ENCODE measurements around the gene KIF20A. TPM values are rescaled to one million over a fixed set of nuclear protein-coding genes. Genes with fewer than 3 reads are reported as not detected.

The KIF20A gene
- polyA plus RNA-seq, 3 donors, result 33.1 to 53.9 (median 49.9) TPM

DNA sequence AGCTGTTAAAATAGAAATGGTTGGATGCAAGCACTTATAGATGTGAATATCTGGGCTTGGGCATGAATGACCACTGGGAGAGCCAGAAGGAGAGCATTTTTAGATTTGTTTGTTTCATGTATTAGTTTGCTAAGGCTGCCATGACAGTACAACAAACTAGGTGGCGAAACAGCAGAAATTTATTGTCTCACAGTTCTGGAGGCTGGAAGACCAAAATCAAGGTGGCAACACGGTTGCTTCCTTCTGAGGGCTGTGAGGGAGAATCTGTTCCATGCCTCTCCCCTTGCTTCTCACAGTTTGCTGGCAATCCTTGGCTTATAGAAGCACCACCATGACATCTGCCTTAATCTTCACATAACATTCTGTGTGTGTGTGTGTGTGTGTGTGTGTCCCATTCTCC lies 54.4 kb downstream of the KIF20A start:
- DNase-seq (ENCODE audit: extremely low read depth in 1 of 11, low read depth in 9 of 11, low spot score in 4 of 11), result no peak

GRCh38 chr5:138234651-138235050 lies 55.7 kb downstream of the KIF20A start:
- no peak for DNase-seq (ENCODE audit: extremely low read depth in 1 of 11, low read depth in 9 of 11, low spot score in 4 of 11)

Other genes starting within 250 kb of the KIF20A start
- gene FAM13B, start 146.0 kb upstream of the KIF20A start, polyA plus RNA-seq (ENCODE audit: insufficient read length in 3 of 3), result 10 to 100 TPM; 48.3 to 55.1 (median 54.0) TPM
- gene WNT8A, start 95.1 kb upstream of the KIF20A start, polyA plus RNA-seq (ENCODE audit: insufficient read length in 3 of 3), result under 1 TPM in 2 of 3 donors, not detected in 1; 0.19 to 0.26 TPM
- 10 to 100 TPM; 17.6 to 26.4 (median 26.3) TPM for gene NME5, start 39.7 kb upstream of the KIF20A start, polyA plus RNA-seq (ENCODE audit: insufficient read length in 3 of 3)
- 100 to 1,000 TPM; 116 to 184 (median 141) TPM for gene BRD8, start 482 bp upstream of the KIF20A start, polyA plus RNA-seq (ENCODE audit: insufficient read length in 3 of 3)
- 10 to 100 TPM; 54.6 to 66.7 (median 62.9) TPM for gene CDC23, start 34.2 kb downstream of the KIF20A start, polyA plus RNA-seq (ENCODE audit: insufficient read length in 3 of 3)
- gene GFRA3, start 95.5 kb downstream of the KIF20A start, polyA plus RNA-seq (ENCODE audit: insufficient read length in 3 of 3), result 1 to 10 TPM; 3.0 to 4.4 (median 3.4) TPM
- gene CDC25C, start 152.7 kb downstream of the KIF20A start, polyA plus RNA-seq (ENCODE audit: insufficient read length in 3 of 3), result 1 to 10 TPM; 8.4 to 8.9 (median 8.8) TPM
- gene FAM53C, start 159.2 kb downstream of the KIF20A start, polyA plus RNA-seq (ENCODE audit: insufficient read length in 3 of 3), result 10 to 100 TPM; 32.3 to 36.4 (median 32.8) TPM
- gene KDM3B, start 173.6 kb downstream of the KIF20A start, polyA plus RNA-seq (ENCODE audit: insufficient read length in 3 of 3), result 100 to 1,000 TPM in 1 of 3 donors, 10 to 100 TPM in 2; 92.1 to 103 (median 94.4) TPM